DOHH2 (cell line): ENCODE results near the gene NDUFAF7.

Experiments
- H3F3A ChIP-seq: fragments of 200-600 bp; sonication (generic), shearing (Covaris generic); 2 replicates; pipeline ENCODE4 v1.6.0; 2016; ENCODE audit warnings: antibody characterized with exemption, mild to moderate bottlenecking; ENCODE audit not compliant: control insufficient read depth, insufficient read depth
- H3K27ac ChIP-seq: fragments of 200-600 bp; sonication (generic); 2 replicates; pipeline ENCODE4 v1.5.1; 2014; ENCODE audit warnings: low read depth, mild to moderate bottlenecking, low read length, moderate library complexity
- H3K27me3 ChIP-seq: fragments of 200-600 bp; sonication (generic); 2 replicates; pipeline ENCODE4 v1.6.1; 2014; ENCODE audit warnings: mild to moderate bottlenecking, low read length, mixed read lengths; ENCODE audit not compliant: control insufficient read depth
- H3K36me3 ChIP-seq: fragments of 200-600 bp; sonication (generic); 2 replicates; pipeline ENCODE4 v1.6.1; 2014; ENCODE audit warnings: mild to moderate bottlenecking, low read length, moderate library complexity, mixed read lengths; ENCODE audit not compliant: control insufficient read depth
- H3K4me1 ChIP-seq: fragments of 200-600 bp; sonication (generic); 2 replicates; pipeline ENCODE4 v1.6.1; 2014; ENCODE audit warnings: mild to moderate bottlenecking, low read length, mixed read lengths; ENCODE audit not compliant: control insufficient read depth
- H3K4me2 ChIP-seq: fragments of 200-600 bp; sonication (generic); 2 replicates; pipeline ENCODE4 v1.6.0; 2014; ENCODE audit warnings: mild to moderate bottlenecking, low read length, moderate library complexity
- H3K4me3 ChIP-seq: fragments of 200-600 bp; sonication (generic); 2 replicates; pipeline ENCODE4 v1.5.1; 2014; ENCODE audit warnings: mild to moderate bottlenecking, low read length, mixed read lengths
- H3K79me2 ChIP-seq: fragments of 200-600 bp; sonication (generic); 2 replicates; pipeline ENCODE4 v1.6.1; 2014; ENCODE audit warnings: mild to moderate bottlenecking, low read length, mixed read lengths; ENCODE audit not compliant: control insufficient read depth
- H3K9me2 ChIP-seq: fragments of 200-600 bp; sonication (generic); replicated peaks from 2 replicates; pipeline ENCODE4 v1.6.1; 2014; ENCODE audit warnings: mild to moderate bottlenecking, low read length, mixed read lengths; ENCODE audit not compliant: control insufficient read depth
- H3K9me3 ChIP-seq: fragments of 200-600 bp; sonication (generic); 2 replicates; pipeline ENCODE4 v1.6.1; 2014; ENCODE audit warnings: antibody characterized with exemption, low read length, mixed read lengths; ENCODE audit not compliant: control insufficient read depth, insufficient read depth
- H4K20me1 ChIP-seq: fragments of 200-600 bp; sonication (generic); 2 replicates; pipeline ENCODE4 v1.6.0; 2014; ENCODE audit warnings: low read depth, mild to moderate bottlenecking, antibody characterized with exemption, low read length, moderate library complexity; ENCODE audit not compliant: control insufficient read depth, insufficient read depth
- EZH2phosphoT487 ChIP-seq: fragments of 200-600 bp; sonication (generic); IDR thresholded peaks from 2 replicates; pipeline ENCODE4 v1.6.1; 2017; ENCODE audit warnings: borderline replicate concordance, mild to moderate bottlenecking, antibody characterized with exemption, low read length, moderate library complexity, mixed read lengths
- TF ChIP-seq, protein P1 (sequence below): fragments of 200-600 bp; sonication (generic); IDR thresholded peaks from one replicate; pipeline ENCODE4 v1.5.1; 2014; ENCODE audit warnings: antibody characterized with exemption, mild to moderate bottlenecking, low read depth, low read length; ENCODE audit not compliant: poor library complexity, severe bottlenecking

Gene NDUFAF7

DNA sequence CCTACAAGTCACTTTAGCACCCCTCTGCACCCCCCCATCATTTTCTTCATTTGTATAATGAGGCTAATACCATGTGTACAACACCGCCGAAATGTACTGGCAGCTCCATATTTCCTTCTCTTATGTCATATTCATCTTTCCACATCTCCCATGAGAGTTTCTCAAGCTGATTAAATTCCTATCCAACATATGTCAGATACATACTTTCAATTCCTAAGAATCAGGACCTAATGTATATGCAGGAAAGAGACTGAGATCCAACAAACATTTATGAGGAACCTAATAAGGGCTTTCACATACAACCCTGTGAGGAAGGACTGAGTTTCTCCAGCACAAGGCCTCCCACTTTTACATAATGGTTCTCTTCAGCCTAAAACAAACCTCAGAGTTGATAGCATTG lies 51.3 kb downstream of the NDUFAF7 start:
- Histone ChIP-seq H3K9me3 (no peaks in the 10 kb centered on the region), H3K4me3 (no peak overlapping the region), H3K79me2 (no peaks in the 10 kb centered on the region), H3K4me1 (no peaks in the 10 kb centered on the region), H3K4me2 (no peak overlapping the region), H3K9me2 (no peaks in the 10 kb centered on the region), H3K27me3 (no peaks in the 10 kb centered on the region), H3K36me3 (peaks cover 65% of the 10 kb centered on the region), H4K20me1 (no peaks in the 10 kb centered on the region), H3K27ac (no peak overlapping the region), H3F3A (no peaks in the 10 kb centered on the region; the same call in 1 of the 2 replicates)
- TF ChIP-seq EZH2phosphoT487, result no peak
- TF ChIP-seq, protein P1, sequence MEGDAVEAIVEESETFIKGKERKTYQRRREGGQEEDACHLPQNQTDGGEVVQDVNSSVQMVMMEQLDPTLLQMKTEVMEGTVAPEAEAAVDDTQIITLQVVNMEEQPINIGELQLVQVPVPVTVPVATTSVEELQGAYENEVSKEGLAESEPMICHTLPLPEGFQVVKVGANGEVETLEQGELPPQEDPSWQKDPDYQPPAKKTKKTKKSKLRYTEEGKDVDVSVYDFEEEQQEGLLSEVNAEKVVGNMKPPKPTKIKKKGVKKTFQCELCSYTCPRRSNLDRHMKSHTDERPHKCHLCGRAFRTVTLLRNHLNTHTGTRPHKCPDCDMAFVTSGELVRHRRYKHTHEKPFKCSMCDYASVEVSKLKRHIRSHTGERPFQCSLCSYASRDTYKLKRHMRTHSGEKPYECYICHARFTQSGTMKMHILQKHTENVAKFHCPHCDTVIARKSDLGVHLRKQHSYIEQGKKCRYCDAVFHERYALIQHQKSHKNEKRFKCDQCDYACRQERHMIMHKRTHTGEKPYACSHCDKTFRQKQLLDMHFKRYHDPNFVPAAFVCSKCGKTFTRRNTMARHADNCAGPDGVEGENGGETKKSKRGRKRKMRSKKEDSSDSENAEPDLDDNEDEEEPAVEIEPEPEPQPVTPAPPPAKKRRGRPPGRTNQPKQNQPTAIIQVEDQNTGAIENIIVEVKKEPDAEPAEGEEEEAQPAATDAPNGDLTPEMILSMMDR, result no peak

DNA sequence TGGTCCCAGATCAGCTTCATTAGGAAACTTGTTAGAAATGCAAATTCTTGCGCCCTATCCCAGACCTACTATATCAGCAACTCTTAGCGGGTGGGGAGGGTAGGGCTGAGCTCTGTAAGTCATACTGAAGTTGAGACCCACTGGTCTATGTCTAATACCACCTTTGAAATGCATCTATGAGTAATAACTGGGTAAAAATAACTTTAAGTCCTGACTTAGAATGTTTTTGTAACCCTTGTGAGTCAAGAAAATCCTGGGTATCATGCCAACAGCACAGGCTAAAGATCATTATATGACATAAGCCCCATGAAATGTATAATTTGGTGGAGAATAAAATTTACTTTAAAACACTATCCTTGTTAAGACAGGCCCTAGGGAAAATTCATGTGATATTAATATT lies 51.7 kb downstream of the NDUFAF7 start:
- H3K4me2 ChIP-seq, result no peak overlapping the region
- H3K4me1 ChIP-seq, result no peaks in the 10 kb centered on the region
- H3K4me3 ChIP-seq, result no peak overlapping the region
- H3K79me2 ChIP-seq, result no peaks in the 10 kb centered on the region
- no peak overlapping the region for H3K27ac ChIP-seq
- no peaks in the 10 kb centered on the region; the same call in 1 of the 2 replicates for H3F3A ChIP-seq
- peaks cover 67% of the 10 kb centered on the region for H3K36me3 ChIP-seq
- no peaks in the 10 kb centered on the region for H3K9me3 ChIP-seq
- TF ChIP-seq EZH2phosphoT487, result no peak
- TF ChIP-seq, protein P1, result no peak
- H3K27me3 ChIP-seq, result no peaks in the 10 kb centered on the region
- H4K20me1 ChIP-seq, result no peaks in the 10 kb centered on the region
- H3K9me2 ChIP-seq, result no peaks in the 10 kb centered on the region

DNA sequence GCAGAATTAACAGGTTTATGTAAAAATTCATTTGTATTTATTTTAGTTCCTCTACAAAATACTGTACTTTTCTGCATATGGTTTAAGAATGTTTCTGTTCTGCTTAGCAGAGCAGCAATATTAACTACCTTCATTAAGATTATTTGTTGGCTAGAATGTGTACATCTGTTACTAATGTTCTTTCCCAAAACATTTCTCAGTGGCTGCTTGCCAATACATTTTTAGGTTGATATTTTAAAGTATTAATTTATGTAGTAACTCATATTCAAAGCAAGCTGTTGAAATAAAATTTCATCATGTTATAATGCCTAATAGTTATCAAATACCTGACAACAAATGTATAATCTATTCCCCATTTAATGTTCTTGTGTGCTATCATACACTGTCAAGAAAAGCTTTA lies 52.9 kb downstream of the NDUFAF7 start:
- Histone ChIP-seq H3F3A (no peaks in the 10 kb centered on the region; the same call in 1 of the 2 replicates), H3K27me3 (no peaks in the 10 kb centered on the region), H3K9me2 (no peaks in the 10 kb centered on the region), H3K9me3 (no peaks in the 10 kb centered on the region), H3K4me2 (no peak overlapping the region), H4K20me1 (no peaks in the 10 kb centered on the region), H3K79me2 (no peaks in the 10 kb centered on the region), H3K4me1 (no peaks in the 10 kb centered on the region), H3K4me3 (no peak overlapping the region), H3K36me3 (peaks cover 65% of the 10 kb centered on the region), H3K27ac (no peak overlapping the region)
- TF ChIP-seq, protein P1, result no peak
- no peak for TF ChIP-seq EZH2phosphoT487
